Mononuclear cell (primary cell): ENCODE results near the gene TNNC1. TPM values are rescaled to one million over a fixed set of nuclear protein-coding genes. Genes with fewer than 3 reads are reported as not detected.

Experiments used
- H3K27me3 ChIP-seq: 2 replicates; pipeline ENCODE4 v1.6.0; 2011; ENCODE audit warnings: low read length, control low read depth; ENCODE audit not compliant: insufficient read depth
- H3K4me1 ChIP-seq: 2 replicates; pipeline ENCODE4 v1.5.1; 2011; ENCODE audit warnings: mild to moderate bottlenecking, low read length, control low read depth; ENCODE audit not compliant: insufficient read depth
- H3K4me3 ChIP-seq: 2 replicates; pipeline ENCODE4 v1.5.1; 2011; ENCODE audit warnings: mild to moderate bottlenecking, low read length, moderate library complexity
- H3K9me3 ChIP-seq: 2 replicates; pipeline ENCODE4 v1.5.1; 2011; ENCODE audit warnings: low read depth, mild to moderate bottlenecking, control low read depth, low read length
- total RNA-seq: library from RNA; depleted of rRNA; stranded (reverse); fragments of >200 nt; gene quantifications from one replicate; pipeline ENCODE4 v1.2.3, GENCODE V29; 2012

Gene TNNC1
- total RNA-seq, 1 donor: 0.31 TPM

- H3K4me1 ChIP-seq: peaks cover 34% of the 10 kb centered on the region
- no peak overlapping the region for H3K4me3 ChIP-seq
Observed at GRCh38 chr3:52489453-52489852, 35.6 kb upstream of the TNNC1 start.

GRCh38 chr3:52488746-52489145 is 34.9 kb upstream of the TNNC1 start:
- peaks cover 31% of the 10 kb centered on the region for H3K4me1 ChIP-seq

More at GRCh38 chr3:52489453-52489852, 35.6 kb upstream of the TNNC1 start:
- no peaks in the 10 kb centered on the region for H3K9me3 ChIP-seq
- no peaks in the 10 kb centered on the region for H3K27me3 ChIP-seq

GRCh38 chr3:52487788-52488691 is 34.2 kb upstream of the TNNC1 start:
- H3K4me3 ChIP-seq: no peak overlapping the region
- H3K27me3 ChIP-seq: no peaks in the 10 kb centered on the region
- no peaks in the 10 kb centered on the region for H3K9me3 ChIP-seq
- H3K4me1 ChIP-seq: peaks cover 24% of the 10 kb centered on the region

More at GRCh38 chr3:52488746-52489145, 34.9 kb upstream of the TNNC1 start:
- Histone ChIP-seq H3K27me3 (no peaks in the 10 kb centered on the region), H3K9me3 (no peaks in the 10 kb centered on the region), H3K4me3 (no peak overlapping the region)

GRCh38 chr3:52487050-52487787 is 33.4 kb upstream of the TNNC1 start:
- Histone ChIP-seq H3K4me3 (no peak overlapping the region), H3K4me1 (peaks cover 24% of the 10 kb centered on the region), H3K27me3 (no peaks in the 10 kb centered on the region), H3K9me3 (no peaks in the 10 kb centered on the region)

GRCh38 chr3:52484680-52485461 is 31.0 kb upstream of the TNNC1 start:
- Histone ChIP-seq H3K4me1 (peaks cover 3% of the 10 kb centered on the region), H3K4me3 (no peak overlapping the region), H3K9me3 (no peaks in the 10 kb centered on the region), H3K27me3 (no peaks in the 10 kb centered on the region)

- no peaks in the 10 kb centered on the region for H3K4me1 ChIP-seq
- H3K4me3 ChIP-seq: no peak overlapping the region
- no peaks in the 10 kb centered on the region for H3K27me3 ChIP-seq
- no peaks in the 10 kb centered on the region for H3K9me3 ChIP-seq
Observed at GRCh38 chr3:52483577-52484381, 29.9 kb upstream of the TNNC1 start.

GRCh38 chr3:52483081-52483480 is 29.2 kb upstream of the TNNC1 start:
- no peaks in the 10 kb centered on the region for H3K9me3 ChIP-seq
- H3K27me3 ChIP-seq: no peaks in the 10 kb centered on the region
- no peak overlapping the region for H3K4me3 ChIP-seq
- H3K4me1 ChIP-seq: peaks cover 1% of the 10 kb centered on the region

GRCh38 chr3:52481819-52482521 is 28.1 kb upstream of the TNNC1 start:
- no peak overlapping the region for H3K4me3 ChIP-seq
- H3K9me3 ChIP-seq: no peaks in the 10 kb centered on the region
- peaks cover 12% of the 10 kb centered on the region for H3K4me1 ChIP-seq
- H3K27me3 ChIP-seq: no peaks in the 10 kb centered on the region

GRCh38 chr3:52480768-52481715 is 27.2 kb upstream of the TNNC1 start:
- Histone ChIP-seq H3K27me3 (no peaks in the 10 kb centered on the region), H3K4me3 (no peak overlapping the region), H3K4me1 (peaks cover 19% of the 10 kb centered on the region), H3K9me3 (no peaks in the 10 kb centered on the region)

GRCh38 chr3:52479877-52480575 is 26.2 kb upstream of the TNNC1 start:
- H3K4me3 ChIP-seq: no peak overlapping the region
- peaks cover 29% of the 10 kb centered on the region for H3K4me1 ChIP-seq
- H3K9me3 ChIP-seq: no peaks in the 10 kb centered on the region
- no peaks in the 10 kb centered on the region for H3K27me3 ChIP-seq

GRCh38 chr3:52479037-52479876 is 25.4 kb upstream of the TNNC1 start:
- H3K9me3 ChIP-seq: no peaks in the 10 kb centered on the region
- H3K27me3 ChIP-seq: no peaks in the 10 kb centered on the region
- peaks cover 34% of the 10 kb centered on the region for H3K4me1 ChIP-seq
- no peak overlapping the region for H3K4me3 ChIP-seq

- no peaks in the 10 kb centered on the region for H3K27me3 ChIP-seq
- H3K9me3 ChIP-seq: no peaks in the 10 kb centered on the region
- H3K4me1 ChIP-seq: peaks cover 48% of the 10 kb centered on the region
- H3K4me3 ChIP-seq: no peak overlapping the region
Observed at GRCh38 chr3:52477796-52478095, 23.9 kb upstream of the TNNC1 start.
